Spleen (tissue), 11 donors: ENCODE measurements around the gene TMEM132D. TPM values are rescaled to one million over a fixed set of nuclear protein-coding genes. Genes with fewer than 3 reads are reported as not detected.

ENCODE experiments used
- DNase-seq: peaks from one replicate; pipeline ENCODE4 v3.0.0-alpha.2; 2020
- H3K27ac ChIP-seq, 8 donors: fragments of 200-600 bp; sonication (generic) in 7 of 8; 1 replicate in 4 of 8; 2 replicates in 4 of 8; pipeline versions ENCODE4 v1.5.0 to v1.8.0; 2016 to 2021; ENCODE audit warnings: inconsistent platforms in 4 of 8, mild to moderate bottlenecking in 4 of 8, moderate library complexity in 1 of 8
- H3K27me3 ChIP-seq, 7 donors: fragments of 200-600 bp; sonication (generic) in 6 of 7; replicated peaks in 1 of 7; 1 replicate in 4 of 7; 2 replicates in 3 of 7; pipeline versions ENCODE4 v1.5.0 to v1.8.0; 2016 to 2021; ENCODE audit warnings: inconsistent platforms in 3 of 7, mild to moderate bottlenecking in 1 of 7
- H3K36me3 ChIP-seq, 6 donors: fragments of 200-600 bp; sonication (generic) in 5 of 6; 1 replicate in 4 of 6; 2 replicates in 2 of 6; pipeline versions ENCODE4 v1.5.0 to v1.8.0; 2016 to 2021; ENCODE audit warnings: inconsistent platforms in 2 of 6
- H3K4me1 ChIP-seq, 6 donors: fragments of 200-600 bp; sonication (generic) in 5 of 6; 1 replicate in 3 of 6; 2 replicates in 3 of 6; pipeline versions ENCODE4 v1.5.0 to v1.8.0; 2016 to 2021; ENCODE audit warnings: inconsistent platforms in 3 of 6
- H3K4me3 ChIP-seq, 8 donors: fragments of 200-600 bp; sonication (generic) in 7 of 8; 1 replicate in 4 of 8; 2 replicates in 4 of 8; pipeline versions ENCODE4 v1.5.0 to v1.8.0; 2016 to 2021; ENCODE audit warnings: inconsistent platforms in 4 of 8, mild to moderate bottlenecking in 4 of 8, moderate library complexity in 2 of 8
- H3K9me3 ChIP-seq, 8 donors: fragments of 200-600 bp; sonication (generic) in 7 of 8; 1 replicate in 4 of 8; 2 replicates in 4 of 8; pipeline versions ENCODE4 v1.5.0 to v1.8.0; 2016 to 2021; ENCODE audit warnings: inconsistent platforms in 4 of 8
- CTCF ChIP-seq, 11 experiments: fragments of 200-600 bp in 7 of 11; fragments of 450-650 bp in 4 of 11; sonication (generic) in 4 of 11; IDR thresholded peaks in 8 of 11; conservative IDR thresholded peaks in 3 of 11; 1 replicate in 7 of 11; 2 replicates in 4 of 11; pipeline versions ENCODE4 v1.4.0 to v1.8.0; 2016 to 2021; ENCODE audit warnings: antibody characterized with exemption in 11 of 11, inconsistent platforms in 4 of 11, mild to moderate bottlenecking in 1 of 11
- POLR2A ChIP-seq, 3 donors: fragments of 450-650 bp; IDR thresholded peaks; one replicate each; pipeline ENCODE4 v1.5.1; 2017; ENCODE audit warnings: antibody characterized with exemption in 3 of 3, mild to moderate bottlenecking in 1 of 3
- POLR2AphosphoS5 ChIP-seq, 3 donors: sonication (generic); formaldehyde crosslinking; IDR thresholded peaks; one replicate each; pipeline ENCODE4 v1.5.1; 2017; ENCODE audit warnings: antibody characterized with exemption in 3 of 3
- WGBS, 5 donors: extraction: QIAGEN DNeasy Blood & Tissue Kit in 3 of 5; methylation state at CpG; one replicate each; pipeline versions ENCODE4 v1.1.5 to v1.1.7; 2013 to 2018; 5-methylcytosine and 5-hydroxymethylcytosine counted together
- intact Hi-C: fragments of 100-400 bp; cut with DNase I; formaldehyde crosslinking; loops from one replicate; pipeline ENCODE4 v1.15.0; 2023; ENCODE audit warnings: low total_unique reads
- polyA plus RNA-seq, 3 donors: library from polyadenylated mRNA; stranded (reverse); fragments of 200-250 nt; gene quantifications; one replicate each; pipeline ENCODE4 v1.2.1, GENCODE V29; 2013
- total RNA-seq, 7 donors: library from RNA; depleted of rRNA in 3 of 7; stranded (reverse); fragments of >200 nt in 3 of 7; fragmentation: NEBNext Ultra II Directional in 4 of 7; extraction: Animal tissue kit (Norgen Biotek cat#: 25700) in 4 of 7; gene quantifications; one replicate each; pipeline versions ENCODE4 v1.1.0 to v1.2.1, GENCODE V29; 2016 to 2021
- donor health status: healthy with polysubstance abuse.
- donor health status: DM: no; HTN: no; CAD: no; lungs with moderate emphysema.
- donor health status: DM: no; HTN: no; CAD: no.
- donor health status: Bipolar disorder and iron deficiency.
- donor health status: healthy.
- donor health status: DM: no; HTN: no; CAD: no.
- donor health status: DM: yes; HTN: yes; CAD: no.

The TMEM132D gene
- total and polyA plus RNA-seq, 10 donors, result 0.03 TPM; not detected in 9

GRCh38 chr12:129753586-129753985 lies 150.2 kb downstream of the TMEM132D start:
- Histone ChIP-seq H3K36me3 (no peaks in the 10 kb centered on the region), H3K4me1 (no peaks in the 10 kb centered on the region), H3K9me3 (peaks cover 0 to 3% (median 0%) of the 10 kb centered on the region in 8 donors), H3K4me3 (no peak overlapping the region), H3K27ac (no peak overlapping the region), H3K27me3 (no peaks in the 10 kb centered on the region)
- no peak for DNase-seq
- WGBS, 5 donors, result 75 to 84% (median 77%) methylated on average over 6 of the region's 6 CpGs
- intact Hi-C loops, result no loop called here
- TF ChIP-seq POLR2A (IDR thresholded peaks at IDR 0.05), result no peak
- no peak for TF ChIP-seq POLR2AphosphoS5 (IDR thresholded peaks at IDR 0.05)
- TF ChIP-seq CTCF (IDR thresholded peaks at IDR 0.05 in 8 of 11, conservative IDR thresholded peaks at IDR 0.05 in 3 of 11), result no peak

- intact Hi-C loops, result no loop called here
- TF ChIP-seq CTCF (IDR thresholded peaks at IDR 0.05 in 8 of 11, conservative IDR thresholded peaks at IDR 0.05 in 3 of 11), result no peak
- TF ChIP-seq POLR2A (IDR thresholded peaks at IDR 0.05), result no peak
- no peak for TF ChIP-seq POLR2AphosphoS5 (IDR thresholded peaks at IDR 0.05)
- WGBS, 5 donors, result 56 to 99% (median 72%) methylated on average over 3 of the region's 3 CpGs
- Histone ChIP-seq H3K4me1 (no peaks in the 10 kb centered on the region), H3K36me3 (no peaks in the 10 kb centered on the region), H3K4me3 (no peak overlapping the region), H3K27me3 (no peaks in the 10 kb centered on the region), H3K27ac (no peak overlapping the region), H3K9me3 (peaks cover 0 to 6% (median 0%) of the 10 kb centered on the region in 8 donors)
- no peak for DNase-seq
Observed at GRCh38 chr12:129750421-129750820, 153.4 kb downstream of the TMEM132D start.

GRCh38 chr12:129746318-129746717 lies 157.5 kb downstream of the TMEM132D start:
- H3K27ac ChIP-seq, result no peak overlapping the region
- 72 to 77% (median 74%) methylated on average over 4 of the region's 4 CpGs for WGBS, 5 donors
- intact Hi-C loops, result no loop called here
- no peak for TF ChIP-seq POLR2A (IDR thresholded peaks at IDR 0.05)
- no peak for TF ChIP-seq CTCF (IDR thresholded peaks at IDR 0.05 in 8 of 11, conservative IDR thresholded peaks at IDR 0.05 in 3 of 11)
- no peak for TF ChIP-seq POLR2AphosphoS5 (IDR thresholded peaks at IDR 0.05)
- peaks cover 0 to 44% (median 8%) of the 10 kb centered on the region in 8 donors for H3K9me3 ChIP-seq
- H3K27me3 ChIP-seq, result no peaks in the 10 kb centered on the region
- H3K4me1 ChIP-seq, result no peaks in the 10 kb centered on the region
- H3K4me3 ChIP-seq, result no peak overlapping the region
- no peaks in the 10 kb centered on the region for H3K36me3 ChIP-seq
- no peak for DNase-seq

- intact Hi-C loops, result no loop called here
- H3K36me3 ChIP-seq, result no peaks in the 10 kb centered on the region
- H3K27me3 ChIP-seq, result no peaks in the 10 kb centered on the region
- H3K4me1 ChIP-seq, result no peaks in the 10 kb centered on the region
- H3K4me3 ChIP-seq, result no peak overlapping the region
- no peak for TF ChIP-seq CTCF (IDR thresholded peaks at IDR 0.05 in 8 of 11, conservative IDR thresholded peaks at IDR 0.05 in 3 of 11)
- no peak for TF ChIP-seq POLR2A (IDR thresholded peaks at IDR 0.05)
- no peak for TF ChIP-seq POLR2AphosphoS5 (IDR thresholded peaks at IDR 0.05)
- H3K27ac ChIP-seq, result no peak overlapping the region
- 73 to 91% (median 78%) methylated on average over 2 of the region's 2 CpGs for WGBS, 5 donors
- peaks cover 0 to 61% (median 11%) of the 10 kb centered on the region in 8 donors for H3K9me3 ChIP-seq
- no peak for DNase-seq
Observed at GRCh38 chr12:129729170-129729569, 174.7 kb downstream of the TMEM132D start.
